Stimulated activated CD8-positive, alpha-beta memory T cell treated with anti-CD3 and anti-CD28 coated beads, Interleukin-7, amount 100 ng/mL, for 48 hours (primary cell): Measurements from ENCODE around the gene SNAI1.
"Not testable (repeated sequence)": the region's sequence is repeated elsewhere in the genome, so short reads cannot be mapped to it uniquely, and the experiment has no call there.

Experiments
- DNase-seq, 2 donors: peaks; one replicate each; pipeline ENCODE4 v3.0.0-alpha.2; 2020; ENCODE audit warnings: low read depth in 1 of 2; ENCODE audit errors: extremely low read depth in 1 of 2

SNAI1 gene

DNA sequence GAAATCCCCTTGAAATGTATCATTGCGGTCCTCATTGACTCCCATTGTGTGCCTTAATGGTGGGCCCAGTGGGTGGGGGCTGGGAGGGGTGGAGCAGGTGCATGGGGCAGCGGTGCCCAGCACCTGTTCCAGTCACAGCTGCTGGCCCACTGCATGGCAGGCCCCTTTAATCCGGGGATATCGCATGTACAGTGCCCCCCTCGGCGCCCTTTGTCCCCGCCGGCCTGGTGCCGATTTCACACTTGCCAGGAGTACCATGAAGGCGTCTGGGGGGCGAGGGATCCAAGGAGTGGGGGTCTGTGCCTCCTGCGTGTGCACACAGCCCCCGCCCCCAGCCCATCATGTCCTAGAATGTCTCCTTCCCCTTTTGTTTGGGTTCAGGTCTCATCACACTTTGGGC, 2.8 kb downstream of the SNAI1 start:
- DNase-seq, result no peak

DNA sequence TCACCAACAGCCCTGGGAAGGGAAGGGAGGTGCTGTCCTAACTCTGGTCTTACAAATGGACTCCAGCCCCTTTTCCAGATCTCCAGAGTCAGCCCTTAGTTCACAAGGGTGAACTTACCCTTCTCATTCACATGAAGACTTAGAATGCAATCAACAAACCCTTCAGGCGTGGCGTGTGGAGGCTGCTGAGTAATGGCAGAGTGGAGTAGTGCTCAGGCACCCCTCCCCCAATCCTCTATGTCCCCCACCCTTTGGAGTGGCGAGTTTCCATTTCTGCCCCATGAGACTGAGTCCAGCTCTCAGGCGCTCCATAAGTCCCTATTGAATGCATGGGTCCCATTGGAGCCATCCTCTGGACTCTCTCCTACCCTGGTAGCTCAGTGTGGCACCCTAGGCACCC, 3.3 kb downstream of the SNAI1 start:
- no peak for DNase-seq

DNA sequence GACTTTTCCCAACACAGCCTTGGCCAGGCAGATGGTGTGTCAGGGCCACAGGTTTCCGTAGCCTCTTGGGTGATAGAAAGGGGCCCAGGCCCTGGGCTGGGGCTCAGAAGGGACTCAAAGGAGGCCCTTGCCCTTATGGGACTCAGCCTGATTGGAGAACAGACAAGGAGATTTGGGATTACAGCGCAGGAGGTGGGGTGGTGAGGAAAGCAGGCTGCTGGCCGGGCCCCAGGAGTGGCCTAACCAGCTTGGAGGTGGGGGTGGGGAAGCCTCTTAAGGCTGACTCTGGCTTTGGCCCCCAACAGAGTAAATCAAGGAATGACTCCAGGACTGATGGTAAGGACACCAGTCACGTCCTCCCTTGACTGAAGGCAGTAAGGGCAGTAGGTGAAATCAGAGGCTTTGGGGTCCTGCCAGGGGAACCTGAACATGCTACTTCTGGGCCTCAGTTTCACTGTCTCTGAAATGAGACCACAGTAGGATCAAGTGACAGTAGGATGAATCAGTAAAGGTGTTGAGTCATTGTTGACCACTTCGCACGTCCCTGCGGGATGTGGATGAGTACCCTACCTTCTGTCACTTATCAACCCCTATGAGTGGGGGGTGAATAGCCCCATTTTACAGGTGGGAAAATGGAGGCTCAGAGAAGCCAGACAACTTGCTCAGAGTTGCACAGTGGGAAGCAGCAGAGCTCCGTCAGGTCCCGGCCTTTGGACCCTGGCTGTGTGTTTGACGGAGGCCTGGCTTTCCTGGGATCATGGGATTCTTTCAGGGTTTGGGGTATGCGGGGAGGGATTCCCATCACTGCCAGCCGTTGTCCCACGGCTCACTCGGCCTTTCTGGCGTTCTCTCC, 4.5 kb downstream of the SNAI1 start:
- no peak for DNase-seq

DNA sequence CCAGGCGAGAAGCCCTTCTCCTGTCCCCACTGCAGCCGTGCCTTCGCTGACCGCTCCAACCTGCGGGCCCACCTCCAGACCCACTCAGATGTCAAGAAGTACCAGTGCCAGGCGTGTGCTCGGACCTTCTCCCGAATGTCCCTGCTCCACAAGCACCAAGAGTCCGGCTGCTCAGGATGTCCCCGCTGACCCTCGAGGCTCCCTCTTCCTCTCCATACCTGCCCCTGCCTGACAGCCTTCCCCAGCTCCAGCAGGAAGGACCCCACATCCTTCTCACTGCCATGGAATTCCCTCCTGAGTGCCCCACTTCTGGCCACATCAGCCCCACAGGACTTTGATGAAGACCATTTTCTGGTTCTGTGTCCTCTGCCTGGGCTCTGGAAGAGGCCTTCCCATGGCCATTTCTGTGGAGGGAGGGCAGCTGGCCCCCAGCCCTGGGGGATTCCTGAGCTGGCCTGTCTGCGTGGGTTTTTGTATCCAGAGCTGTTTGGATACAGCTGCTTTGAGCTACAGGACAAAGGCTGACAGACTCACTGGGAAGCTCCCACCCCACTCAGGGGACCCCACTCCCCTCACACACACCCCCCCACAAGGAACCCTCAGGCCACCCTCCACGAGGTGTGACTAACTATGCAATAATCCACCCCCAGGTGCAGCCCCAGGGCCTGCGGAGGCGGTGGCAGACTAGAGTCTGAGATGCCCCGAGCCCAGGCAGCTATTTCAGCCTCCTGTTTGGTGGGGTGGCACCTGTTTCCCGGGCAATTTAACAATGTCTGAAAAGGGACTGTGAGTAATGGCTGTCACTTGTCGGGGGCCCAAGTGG, 5.3 kb downstream of the SNAI1 start:
- no peak for DNase-seq

DNA sequence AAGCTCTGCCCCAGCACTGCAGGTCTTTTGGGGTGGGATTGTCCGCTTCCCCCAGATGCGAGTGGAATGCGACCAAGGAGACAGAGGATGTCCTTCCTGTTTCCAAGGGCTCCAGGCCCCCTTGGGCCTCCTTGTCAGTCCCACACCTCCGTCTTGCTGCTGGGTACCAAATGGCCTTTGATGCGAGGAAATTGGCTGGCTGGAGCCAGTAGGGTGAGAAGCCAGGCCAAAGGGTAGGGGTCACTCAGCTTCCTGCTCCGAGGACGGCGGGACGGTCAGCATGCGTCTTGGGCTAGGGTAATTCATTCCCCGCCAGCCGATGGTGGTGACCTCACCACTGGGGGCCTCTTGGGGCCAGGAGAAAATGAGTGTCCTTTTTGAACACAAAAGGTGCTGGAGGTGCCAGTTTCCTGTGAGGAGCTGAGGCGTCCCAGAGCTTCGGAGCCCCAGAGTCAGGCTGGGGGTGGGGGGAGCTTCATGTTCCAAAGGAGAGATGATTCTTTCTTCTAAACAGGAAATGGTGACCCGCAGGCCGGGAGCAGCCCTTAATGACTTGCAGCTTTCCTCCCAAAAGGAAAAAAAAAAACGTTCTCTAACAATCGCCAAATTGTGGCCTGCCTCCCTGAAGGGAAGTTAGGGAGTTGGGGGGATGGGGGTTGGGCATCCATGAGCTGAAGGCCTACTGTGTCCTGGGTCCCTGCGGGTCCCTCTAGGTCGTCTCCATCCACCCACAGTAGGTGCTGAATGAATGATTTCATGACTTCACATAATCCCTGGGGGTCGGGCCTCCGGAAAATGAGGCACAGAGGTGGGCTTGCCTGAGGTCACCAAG, 6.7 kb downstream of the SNAI1 start:
- DNase-seq, result no peak

DNA sequence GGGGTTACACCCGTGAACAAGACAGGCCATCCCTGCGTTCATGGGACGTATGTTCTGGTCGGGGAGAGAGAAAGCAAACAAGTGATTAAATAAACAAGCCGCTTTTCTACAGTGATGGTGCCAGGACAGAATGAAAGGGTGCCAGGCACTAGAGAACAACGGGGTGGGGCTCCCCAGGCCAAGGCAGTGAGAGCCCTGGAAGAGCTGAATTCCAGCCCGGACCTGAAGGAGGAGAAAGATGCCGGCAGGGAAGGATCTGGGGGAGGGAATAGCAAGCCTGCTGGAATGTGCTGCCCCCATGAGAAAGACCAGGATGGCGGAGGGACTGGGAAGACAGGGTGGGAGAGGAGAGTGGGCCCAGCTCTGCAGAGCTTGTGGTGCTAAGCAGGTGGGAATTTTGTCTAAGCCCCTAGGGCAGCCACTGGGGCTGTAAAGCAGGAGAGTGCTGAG, 7.5 kb downstream of the SNAI1 start:
- DNase-seq, result no peak

DNA sequence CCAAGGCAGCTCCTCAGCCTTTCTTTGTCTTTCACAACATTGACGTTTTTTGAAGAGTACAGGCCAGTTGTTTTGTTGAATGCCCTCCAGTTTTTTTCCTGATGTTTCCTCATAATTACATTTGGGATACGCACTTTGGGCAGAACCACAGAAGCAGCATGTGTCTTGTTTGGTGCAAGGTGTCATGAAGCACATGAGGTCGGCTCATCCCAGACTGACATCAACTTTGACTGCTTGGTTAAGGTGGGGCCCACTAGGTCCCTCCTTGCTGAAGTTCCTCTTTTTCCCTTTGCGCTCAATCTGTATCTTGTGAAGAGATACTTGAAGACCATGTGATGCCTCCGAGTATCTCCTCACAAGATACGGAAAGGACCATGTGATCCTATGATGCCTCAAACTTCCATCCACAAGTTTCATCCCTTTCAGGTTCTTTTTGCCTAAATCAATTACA, 10.5 kb downstream of the SNAI1 start:
- DNase-seq, result no peak

DNA sequence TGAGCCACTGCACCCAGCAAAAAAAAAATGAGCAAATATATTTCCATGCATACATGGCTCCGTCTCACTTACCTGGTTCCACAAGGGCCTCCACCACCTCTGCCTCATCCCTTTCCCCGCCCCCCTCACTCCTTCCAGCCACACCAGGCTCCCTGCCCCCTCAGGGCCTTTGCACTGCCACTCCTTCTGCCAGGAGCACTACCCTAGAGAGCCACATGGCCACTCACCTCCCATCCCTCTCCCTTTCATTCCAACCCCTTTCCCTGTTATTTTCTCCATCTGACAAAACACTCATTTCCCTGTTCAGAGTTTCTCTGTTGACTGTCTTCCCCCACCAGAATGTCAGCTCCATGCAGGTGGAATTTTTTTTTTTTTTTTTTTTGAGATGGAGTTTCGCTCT, 12.8 kb downstream of the SNAI1 start:
- DNase-seq, result no peak

DNA sequence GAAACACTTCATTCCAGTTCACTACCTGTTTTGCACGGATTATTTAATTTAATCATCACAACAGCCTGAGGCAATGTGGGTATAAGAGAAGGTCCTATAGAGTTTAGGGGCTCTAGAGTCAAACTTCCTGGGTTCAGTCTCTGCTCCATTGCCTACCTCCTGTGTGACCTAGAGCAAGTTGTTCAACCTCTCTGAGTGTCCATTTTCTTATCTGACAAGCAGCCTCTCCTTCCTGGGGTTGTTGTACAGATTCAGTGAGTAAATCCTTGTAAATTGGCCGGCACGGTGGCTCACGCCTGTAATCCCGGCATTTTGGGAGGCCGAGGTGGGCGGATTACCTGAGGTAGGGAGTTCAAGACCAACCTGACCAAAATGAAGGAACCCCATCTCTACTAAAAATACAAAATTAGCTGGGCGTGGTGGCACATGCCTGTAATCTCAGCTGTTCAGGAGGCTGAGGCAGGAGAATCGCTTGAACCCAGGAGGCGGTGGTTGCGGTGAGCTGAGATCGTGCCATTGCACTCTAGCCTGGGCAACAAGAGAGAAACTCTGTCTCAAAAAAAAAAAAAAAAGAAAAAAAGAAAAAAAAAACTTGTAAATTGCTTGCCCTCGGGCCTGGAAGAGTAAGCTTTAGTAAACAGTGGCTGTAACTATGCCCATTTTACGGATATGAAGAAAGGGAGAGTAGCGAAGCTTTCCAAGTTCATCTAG, 15.9 kb downstream of the SNAI1 start:
- DNase-seq, result not testable (repeated sequence)

DNA sequence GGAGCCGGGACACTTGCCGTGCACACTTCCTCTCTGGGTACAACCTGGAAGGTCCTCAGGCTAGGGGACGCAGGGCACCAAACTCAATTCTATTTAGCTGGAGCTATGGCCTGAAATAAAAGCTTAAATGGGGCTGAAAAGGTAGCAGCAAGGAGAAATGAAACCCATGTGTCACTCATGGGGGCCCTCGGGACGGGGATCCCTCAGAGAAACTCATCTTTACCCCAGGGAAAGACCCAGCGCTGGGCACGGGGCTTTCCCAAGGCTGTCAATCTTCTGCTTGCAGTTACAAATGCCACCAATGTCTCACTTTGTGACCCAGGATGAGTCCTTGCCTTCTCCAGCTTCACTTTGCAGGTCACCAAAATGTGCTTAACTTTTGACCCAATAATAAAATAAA, 16.5 kb downstream of the SNAI1 start:
- peak; percentile 21 to 50 for DNase-seq

DNA sequence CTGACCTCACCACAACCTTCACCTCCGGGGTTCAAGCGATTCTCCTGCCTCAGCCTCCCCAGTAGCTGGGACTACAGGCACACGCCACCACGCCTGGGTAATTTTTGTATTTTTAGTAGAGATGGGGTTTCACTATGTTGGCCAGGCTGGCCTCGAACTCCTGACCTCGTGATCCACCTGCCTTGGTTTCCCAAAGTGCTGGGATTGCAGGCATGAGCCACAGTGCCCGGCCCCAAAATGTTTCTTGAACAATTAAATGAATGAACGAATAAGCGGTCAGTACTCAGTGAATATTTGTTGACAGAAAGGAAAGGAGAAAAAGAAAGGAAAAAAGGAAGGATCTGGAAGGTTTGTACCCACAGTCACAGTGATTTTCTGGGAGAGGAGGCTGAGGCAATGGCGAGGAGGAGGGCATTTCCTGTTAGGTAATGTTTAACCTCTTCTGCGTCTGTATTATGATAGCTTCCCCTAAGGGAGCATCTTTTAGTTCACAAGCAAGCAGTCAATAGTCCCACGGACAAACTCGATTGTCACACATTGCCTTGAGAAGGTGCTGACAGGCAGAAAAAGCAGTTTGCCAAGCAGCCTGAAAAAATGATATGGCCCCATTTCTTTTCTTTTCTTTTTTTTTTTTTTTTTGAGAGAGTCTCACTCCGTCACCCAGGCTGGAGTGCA, 17.9 kb downstream of the SNAI1 start:
- DNase-seq, result not testable (repeated sequence)

DNA sequence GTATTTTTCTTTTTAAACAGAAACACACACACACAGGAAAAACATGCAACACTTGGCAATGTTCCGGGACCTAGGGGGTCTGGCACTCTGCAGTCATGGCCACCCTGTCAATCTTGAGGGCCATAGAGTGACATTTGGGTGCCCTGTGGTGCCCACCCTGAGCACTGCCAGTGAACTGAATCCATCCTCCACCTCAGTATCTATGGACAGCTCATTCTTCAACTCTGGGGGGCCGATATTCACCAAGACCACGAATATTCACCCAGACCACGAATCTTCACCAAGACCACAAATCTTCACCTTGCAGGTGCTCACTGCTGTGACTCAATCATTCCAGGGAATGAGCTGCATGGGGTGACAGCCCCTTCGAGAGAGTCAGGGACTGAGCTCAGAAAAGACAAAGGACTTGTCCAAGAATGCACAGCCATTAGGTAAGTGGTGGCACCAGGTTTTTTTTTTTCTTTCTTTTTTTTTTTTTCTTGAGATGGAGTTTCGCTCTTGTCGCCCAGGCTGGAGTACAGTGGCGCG, 19.1 kb downstream of the SNAI1 start:
- peak in 1 of 2 donors; percentile 32 for DNase-seq

DNA sequence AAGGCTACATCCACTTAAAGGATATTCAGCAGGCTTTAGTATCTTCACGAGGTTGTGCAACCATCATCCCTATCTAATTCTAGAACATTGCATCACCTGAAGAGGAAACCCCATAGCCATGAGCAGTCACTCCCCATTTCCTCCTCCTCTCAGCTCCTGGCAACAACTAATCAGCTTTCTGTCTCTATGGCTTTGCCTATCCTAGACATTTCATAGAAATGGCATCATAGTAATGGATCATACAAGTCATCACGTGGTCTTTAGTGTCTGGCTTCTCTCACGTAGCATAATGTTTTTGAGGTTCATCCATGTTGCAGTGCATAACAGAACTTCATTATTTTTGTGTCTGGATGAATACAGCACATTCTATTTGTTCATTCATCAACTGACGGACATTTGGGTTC, 20.5 kb downstream of the SNAI1 start:
- no peak for DNase-seq

DNA sequence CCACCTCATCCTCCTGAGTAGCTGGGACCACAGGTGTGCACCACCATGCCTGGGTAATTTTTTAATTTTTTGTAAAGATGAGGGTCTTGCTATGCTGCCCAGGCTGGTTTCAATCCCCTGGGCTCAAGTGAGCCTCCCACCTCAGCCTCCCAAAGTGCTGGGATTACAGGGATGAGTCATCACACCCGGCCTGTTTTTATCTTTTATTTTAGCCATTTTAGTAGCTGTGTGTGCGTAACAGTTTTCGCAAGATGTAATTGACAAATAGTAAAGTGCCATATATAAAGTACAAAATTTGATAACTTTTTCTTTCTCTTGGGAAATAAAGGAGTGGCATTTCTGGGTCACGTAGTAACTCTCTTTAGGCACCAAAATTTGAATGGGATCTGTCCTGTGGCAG, 21.4 kb downstream of the SNAI1 start:
- no peak for DNase-seq

DNA sequence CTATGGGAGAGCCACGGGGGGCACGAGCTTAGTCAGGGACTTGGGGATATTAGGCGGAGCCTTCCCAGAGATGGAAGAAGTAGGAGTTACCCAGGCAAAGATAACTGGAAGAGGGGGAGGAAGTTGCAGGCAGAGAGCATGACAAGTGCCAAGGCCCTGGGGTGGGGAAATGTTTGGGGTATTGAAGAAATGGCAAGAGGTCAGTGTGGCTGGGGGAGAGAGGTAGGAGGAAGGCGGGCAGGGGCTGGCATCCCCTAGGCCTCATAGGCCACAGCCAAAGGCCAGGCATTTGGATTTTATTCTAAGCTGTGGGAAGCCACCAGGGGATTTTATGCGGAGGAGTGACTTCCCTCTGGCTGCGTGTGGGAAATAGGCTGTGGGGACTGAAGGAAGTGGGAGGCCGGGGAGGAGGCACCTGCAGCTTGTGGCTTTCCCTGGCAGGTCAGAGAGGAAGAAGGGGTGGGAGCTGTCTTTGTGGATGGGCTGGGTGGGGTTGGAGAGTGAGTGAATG, 22.7 kb downstream of the SNAI1 start:
- no peak for DNase-seq

DNA sequence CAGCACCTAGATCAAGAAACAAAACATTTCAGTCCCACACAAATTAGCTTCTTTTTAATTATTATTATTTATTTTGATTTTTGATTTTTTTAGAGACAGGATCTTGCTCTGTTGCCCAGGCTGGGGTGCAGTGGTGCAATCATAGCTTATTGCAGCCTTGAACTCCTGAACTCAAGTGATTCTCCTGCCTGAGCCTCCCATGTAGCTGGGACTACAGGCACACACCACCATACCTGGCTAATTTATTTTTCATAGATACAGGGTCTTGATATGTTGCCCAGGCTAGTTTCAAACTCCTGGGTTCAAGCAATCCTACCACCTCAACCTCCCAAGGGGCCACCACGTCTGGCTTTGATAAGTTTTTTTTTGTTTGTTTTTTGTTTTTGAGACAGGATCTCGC, 24.6 kb downstream of the SNAI1 start:
- DNase-seq, result no peak

DNA sequence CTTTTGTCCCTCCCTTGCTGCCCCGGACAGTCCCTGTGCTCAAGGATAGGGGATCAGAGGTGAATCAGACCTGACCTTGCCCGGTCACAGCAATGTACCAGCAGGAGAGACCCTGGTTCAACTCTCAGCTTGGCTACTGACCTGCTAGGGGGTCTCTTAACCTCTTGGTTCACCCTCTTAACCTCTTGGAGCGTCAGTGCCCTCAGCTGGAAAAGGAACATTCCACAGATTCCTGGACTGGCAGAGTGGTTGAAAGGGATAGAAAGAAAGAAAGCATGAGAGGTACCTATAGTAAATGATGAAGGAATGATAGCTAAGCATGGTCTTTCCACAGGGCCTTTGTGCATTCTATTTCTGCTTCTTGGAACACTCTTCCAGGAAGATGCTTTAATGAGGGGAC, 25.2 kb downstream of the SNAI1 start:
- no peak for DNase-seq

DNA sequence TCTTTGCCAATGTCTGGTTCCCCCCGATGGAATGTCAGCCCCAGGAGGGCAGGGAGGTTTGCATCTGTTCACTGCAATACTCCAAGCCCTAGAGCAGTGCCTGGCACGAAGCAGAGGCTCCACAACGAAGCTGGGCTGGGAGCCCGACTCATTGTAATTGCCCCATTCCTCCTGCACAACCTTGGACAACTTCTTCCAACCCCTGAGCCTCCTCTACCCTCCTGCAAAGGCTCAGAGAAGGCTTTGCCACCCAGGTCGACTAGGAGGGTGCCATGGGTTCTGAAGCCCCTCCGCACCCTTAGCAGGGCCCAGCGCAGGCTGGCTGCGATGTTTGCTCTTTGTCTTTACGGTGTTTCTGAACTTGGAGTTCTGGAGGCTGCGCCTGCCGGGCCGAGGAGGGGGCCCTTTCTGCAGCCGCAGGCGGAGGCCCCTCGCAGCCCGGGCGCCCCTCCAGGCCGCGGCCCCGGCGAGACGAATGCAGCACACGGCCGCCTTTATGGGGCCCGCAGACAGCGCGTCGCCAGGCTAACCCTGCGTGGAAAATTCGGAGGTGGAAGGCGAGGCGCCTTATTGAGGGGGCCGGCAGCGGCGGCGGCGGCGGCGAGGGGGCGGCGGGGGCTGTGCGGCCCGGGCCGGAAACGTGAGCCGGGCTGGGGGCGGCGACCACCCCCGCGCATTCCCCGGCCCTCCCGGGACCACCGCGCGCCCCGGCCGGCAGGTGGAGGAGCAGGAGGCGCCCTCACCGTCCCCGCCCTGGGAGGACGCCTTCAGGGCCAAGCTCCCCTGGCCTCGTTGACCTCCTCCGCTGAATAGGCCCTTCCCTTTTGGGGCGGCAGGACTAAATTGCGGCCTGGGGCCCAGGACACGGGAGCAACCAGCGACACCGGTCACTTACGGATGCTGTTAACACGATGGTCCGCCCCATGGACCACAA, 27.0 kb downstream of the SNAI1 start:
- DNase-seq, result no peak
